Measurements from ENCODE around the gene PRSS16. TPM values are rescaled to one million over a fixed set of nuclear protein-coding genes. Genes with fewer than 3 reads are reported as not detected.

Gene PRSS16
- total and polyA plus RNA-seq, 9 of the 15 experiments (the other 6 are each of a cell fraction or from before 2014, with no cell fraction given), result 4.5 to 21.3 (median 12.1) TPM

- TF ChIP-seq TCF7L2 (IDR thresholded peaks at IDR 0.05; ENCODE audit: low read depth, low read length), result no peak
- no peak for TF ChIP-seq TCF3 (CRISPR knock-in tag; IDR thresholded peaks at IDR 0.05)
- TF ChIP-seq ZNF174 (CRISPR knock-in tag; IDR thresholded peaks at IDR 0.05), result no peak
- no peak for TF ChIP-seq OTX1 (CRISPR knock-in tag; IDR thresholded peaks at IDR 0.05)
- 0 out of 2 replicates have a peak, but pooled peaks have one; percentile 58 for TF ChIP-seq ZNF609 (CRISPR knock-in tag; IDR thresholded peaks at IDR 0.05; ENCODE audit: borderline replicate concordance)
- no peak for TF ChIP-seq RNF2 (IDR thresholded peaks at IDR 0.05)
- no peak for TF ChIP-seq NR1H2 (CRISPR knock-in tag; IDR thresholded peaks at IDR 0.05)
- no peak for TF ChIP-seq MAFG (tag; conservative IDR thresholded peaks at IDR 0.05)
- TF ChIP-seq HIVEP1 (CRISPR knock-in tag; IDR thresholded peaks at IDR 0.05), result no peak
- no peak for TF ChIP-seq CC2D1A (IDR thresholded peaks at IDR 0.05)
- no peak for TF ChIP-seq NFXL1 (CRISPR knock-in tag; IDR thresholded peaks at IDR 0.05)
- TF ChIP-seq IRF9 (tag; IDR thresholded peaks at IDR 0.05), result no peak
- no peak for TF ChIP-seq ZEB2 (IDR thresholded peaks at IDR 0.05)
- TF ChIP-seq PKNOX1 (IDR thresholded peaks at IDR 0.05), result no peak
- no peak for TF ChIP-seq SIN3A (IDR thresholded peaks at IDR 0.05; ENCODE audit: borderline replicate concordance in 2 of 2, control insufficient read depth in 1 of 2, low read depth in 2 of 2, low read length in 2 of 2)
Observed at GRCh38 chr6:27250277-27251111, 3.0 kb downstream of the PRSS16 start (continued).

All from K562 (cell line).